ENCODE results near the gene BDKRB1. TPM values are rescaled to one million over a fixed set of nuclear protein-coding genes. Genes with fewer than 3 reads are reported as not detected.

BDKRB1 gene
- total and polyA plus RNA-seq, 10 of the 15 experiments (the other 5 are each of a cell fraction or from before 2014, with no cell fraction given): 0.21 TPM; not detected in 9

DNA sequence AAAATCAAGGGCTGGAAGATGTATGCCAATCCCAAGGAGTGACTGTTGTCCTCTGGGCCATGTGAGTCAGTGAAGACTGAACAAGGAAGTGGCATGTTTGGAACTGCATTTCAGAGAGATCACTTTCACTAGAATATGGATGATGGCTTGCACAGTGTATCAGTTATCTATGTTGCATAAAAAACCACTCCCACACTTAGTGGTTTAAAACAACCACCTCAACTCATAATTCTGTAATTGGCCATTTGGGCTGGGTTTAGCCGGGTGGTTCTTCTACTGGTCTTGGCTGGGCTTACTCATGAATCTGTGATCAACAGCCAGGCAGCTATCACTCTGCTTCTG lies 15.4 kb downstream of the BDKRB1 start:
- no peaks in the 10 kb centered on the region for H3K4me1 ChIP-seq (ENCODE audit: control insufficient read depth, insufficient read depth, low read length)
- peaks cover 0 to 1% of the 10 kb centered on the region in 2 experiments; a peak in 2 of 4 replicates for H3K27me3 ChIP-seq (replicated peaks in 1 of 2; ENCODE audit: control insufficient read depth in 2 of 2, insufficient read depth in 2 of 2, low read length in 1 of 2)
- DNase-seq (ENCODE audit: low read depth, low spot score): no peak
- H3K9ac ChIP-seq (ENCODE audit: control insufficient read depth, insufficient read depth, low read length): no peak overlapping the region
- H3K79me2 ChIP-seq (ENCODE audit: control insufficient read depth, insufficient read depth, low read length): no peaks in the 10 kb centered on the region
- no peak overlapping the region for H3K4me2 ChIP-seq (ENCODE audit: control insufficient read depth, insufficient read depth)
- 82% methylated on average over 1 of the region's 1 CpG for WGBS (ENCODE audit: insufficient coverage, insufficient replicate concordance, low lambda C conversion rate, missing lambda C conversion rate)
- ChIA-PET SMC1A (ENCODE audit: uncharacterized antibody, unreplicated experiment) (interaction anchor here (0.6 to 1.7 kb wide), 2 partner anchors 171 to 229 kb away, joined by 3 to 6 read pairs; no protein-coding TSS in a partner anchor), RAD21 (ENCODE audit: unreplicated experiment) (interaction anchor here (1.8 kb wide), 1 partner anchor 173 kb away, joined by 5 read pairs; no protein-coding TSS in a partner anchor), POLR2A (no interaction called here), CTCF (interaction anchor here (1.4 kb wide), 1 partner anchor 33 kb away, joined by 4 read pairs; no protein-coding TSS in a partner anchor)
- no peak overlapping the region for H3K4me3 ChIP-seq
- H3K9me3 ChIP-seq (replicated peaks; ENCODE audit: control insufficient read depth, insufficient read depth, low read length): no peaks in the 10 kb centered on the region
- no peak for ATAC-seq
- no peaks in the 10 kb centered on the region for H3K36me3 ChIP-seq (ENCODE audit: control insufficient read depth in 2 of 2, insufficient read depth in 2 of 2, low read length in 1 of 2)
- H3K27ac ChIP-seq (ENCODE audit: control insufficient read depth, insufficient read depth): no peak overlapping the region
- no TSS peak for BruUV-seq (replicated peaks)
- intact Hi-C loops (cut with micrococcal nuclease; ENCODE audit: unreplicated experiment) (no loop called here), in situ Hi-C loops (cut with MboI) (loop anchor here (5.0 kb wide), 1 partner anchor 709 kb away; no protein-coding TSS in a partner anchor)
- FAIRE-seq: no peak
- H2AFZ ChIP-seq (ENCODE audit: control insufficient read depth, low read depth, low read length): no peak overlapping the region
- H4K20me1 ChIP-seq (ENCODE audit: control insufficient read depth, insufficient read depth): no peaks in the 10 kb centered on the region
- TF ChIP-seq MTA3 (IDR thresholded peaks at IDR 0.05; ENCODE audit: borderline replicate concordance, low read length): no peak
- no peak for TF ChIP-seq FOXK2 (IDR thresholded peaks at IDR 0.05)
- TF ChIP-seq TCF12 (IDR thresholded peaks at IDR 0.05; ENCODE audit: low read depth, low read length): no peak
- no peak for TF ChIP-seq BMI1 (IDR thresholded peaks at IDR 0.05; ENCODE audit: borderline replicate concordance)
- no peak for TF ChIP-seq POLR2AphosphoS5 (IDR thresholded peaks at IDR 0.05; ENCODE audit: low read length)
- TF ChIP-seq ESRRA (IDR thresholded peaks at IDR 0.05; ENCODE audit: low read length): no peak
- TF ChIP-seq SREBF1 (IDR thresholded peaks at IDR 0.05; ENCODE audit: low read length): no peak
- no peak for TF ChIP-seq JUND (IDR thresholded peaks at IDR 0.05; ENCODE audit: low read depth, low read length)
- TF ChIP-seq KLF5 (IDR thresholded peaks at IDR 0.05; ENCODE audit: partially characterized antibody): no peak
- no peak for TF ChIP-seq PRDM15 (CRISPR knock-in tag; IDR thresholded peaks at IDR 0.05)
- TF ChIP-seq CHD1 (IDR thresholded peaks at IDR 0.05; ENCODE audit: low read depth, low read length): no peak
- no peak for TF ChIP-seq MXI1 (IDR thresholded peaks at IDR 0.05; ENCODE audit: low read depth, low read length)
- no peak for TF ChIP-seq RUNX3 (IDR thresholded peaks at IDR 0.05; ENCODE audit: low read length)
- no peak for TF ChIP-seq CREB1 (IDR thresholded peaks at IDR 0.05; ENCODE audit: low read depth)
- no peak for TF ChIP-seq STAT1 (conservative IDR thresholded peaks at IDR 0.05)
- TF ChIP-seq ZNF622 (IDR thresholded peaks at IDR 0.05): no peak
- TF ChIP-seq, protein P1, sequence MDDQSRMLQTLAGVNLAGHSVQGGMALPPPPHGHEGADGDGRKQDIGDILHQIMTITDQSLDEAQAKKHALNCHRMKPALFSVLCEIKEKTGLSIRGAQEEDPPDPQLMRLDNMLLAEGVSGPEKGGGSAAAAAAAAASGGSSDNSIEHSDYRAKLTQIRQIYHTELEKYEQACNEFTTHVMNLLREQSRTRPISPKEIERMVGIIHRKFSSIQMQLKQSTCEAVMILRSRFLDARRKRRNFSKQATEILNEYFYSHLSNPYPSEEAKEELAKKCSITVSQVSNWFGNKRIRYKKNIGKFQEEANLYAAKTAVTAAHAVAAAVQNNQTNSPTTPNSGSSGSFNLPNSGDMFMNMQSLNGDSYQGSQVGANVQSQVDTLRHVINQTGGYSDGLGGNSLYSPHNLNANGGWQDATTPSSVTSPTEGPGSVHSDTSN (IDR thresholded peaks at IDR 0.05; ENCODE audit: insufficient replicate concordance, low read depth, low read length): no peak
- TF ChIP-seq SUZ12 (IDR thresholded peaks at IDR 0.05; ENCODE audit: unreplicated experiment): no peak
